Esophagus squamous epithelium (tissue), 5 donors: ENCODE data around the gene PRKAG1. TPM values are rescaled to one million over a fixed set of nuclear protein-coding genes. Genes with fewer than 3 reads are reported as not detected.

Experiments
- DNase-seq: peaks from one replicate; lab custom pipeline; 2025; lab: John Stamatoyannopoulos, UW
- H3K27ac ChIP-seq, 4 donors: fragments of 200-600 bp; sonication (generic); one replicate each; pipeline ENCODE4 v1.5.1; 2016 to 2019; ENCODE audit warnings: mild to moderate bottlenecking in 1 of 4
- H3K27me3 ChIP-seq, 4 donors: fragments of 200-600 bp; sonication (generic); 1 replicate in 3 of 4; 2 replicates in 1 of 4; pipeline versions ENCODE4 v1.5.1 to v1.6.0; 2017 to 2021; ENCODE audit warnings: antibody characterized with exemption in 1 of 4
- H3K36me3 ChIP-seq, 3 donors: fragments of 200-600 bp; sonication (generic); one replicate each; pipeline ENCODE4 v1.5.1; 2016 to 2019
- H3K4me1 ChIP-seq, 3 donors: fragments of 200-600 bp; sonication (generic); one replicate each; pipeline ENCODE4 v1.5.1; 2017 to 2019
- H3K4me3 ChIP-seq, 4 donors: fragments of 200-600 bp; sonication (generic); 1 replicate in 3 of 4; 2 replicates in 1 of 4; pipeline ENCODE4 v1.5.1; 2016 to 2019; ENCODE audit warnings: mild to moderate bottlenecking in 2 of 4, moderate library complexity in 1 of 4
- H3K9me3 ChIP-seq, 3 donors: fragments of 200-600 bp; sonication (generic); one replicate each; pipeline ENCODE4 v1.5.1; 2016 to 2019
- CTCF ChIP-seq, 6 experiments: fragments of 450-650 bp in 4 of 6; fragments of 200-600 bp in 2 of 6; sonication (generic) in 2 of 6; IDR thresholded peaks; one replicate each; pipeline ENCODE4 v1.5.1; 2016 to 2019; ENCODE audit warnings: antibody characterized with exemption in 6 of 6, mild to moderate bottlenecking in 4 of 6, moderate library complexity in 4 of 6
- POLR2A ChIP-seq, 4 donors: fragments of 450-650 bp; IDR thresholded peaks; one replicate each; pipeline ENCODE4 v1.6.1; 2017; ENCODE audit warnings: antibody characterized with exemption in 4 of 4, mild to moderate bottlenecking in 4 of 4, moderate library complexity in 3 of 4
- WGBS, 2 donors: methylation state at CpG; one replicate each; pipeline ENCODE4 v1.1.5; 2018; 5-methylcytosine and 5-hydroxymethylcytosine counted together
- intact Hi-C: fragments of 100-400 bp; cut with DNase I; formaldehyde crosslinking; loops from one replicate; pipeline ENCODE4 v1.15.0; 2022
- total RNA-seq, 4 donors: library from RNA; depleted of rRNA; stranded (reverse); fragments of >200 nt; gene quantifications; one replicate each; pipeline ENCODE4 v1.1.0, GENCODE V29; 2016
- donor health status: DM: yes; HTN: yes; CAD: no.

The PRKAG1 gene
- total RNA-seq, 4 donors from 2014 or later, result 31.9 to 58.6 (median 47.8) TPM

- TF ChIP-seq CTCF (IDR thresholded peaks at IDR 0.05), result no peak
- no peak for TF ChIP-seq POLR2A (IDR thresholded peaks at IDR 0.05)
- Histone ChIP-seq H3K9me3 (no peaks in the 10 kb centered on the region), H3K36me3 (no peaks in the 10 kb centered on the region), H3K27ac (no peak overlapping the region), H3K4me3 (peak overlapping the region; percentile 18 to 63 (median 40)), H3K27me3 (peaks cover 24 to 100% (median 34%) of the 10 kb centered on the region in 4 donors), H3K4me1 (peaks cover 39 to 47% (median 40%) of the 10 kb centered on the region in 3 donors)
- intact Hi-C loops, result loop anchor here (10.0 kb wide), 1 partner anchor 55 kb away; the partner anchor contains the start of gene FKBP11
- WGBS, 2 donors, result 0 to 3% methylated on average over 11 to 23 of the region's 55 CpGs
- DNase-seq, result no peak
Observed at GRCh38 chr12:48979602-48980388, 38.8 kb downstream of the PRKAG1 start.

GRCh38 chr12:48978741-48979601 is 39.6 kb downstream of the PRKAG1 start:
- Histone ChIP-seq H3K27me3 (peaks cover 24 to 100% (median 35%) of the 10 kb centered on the region in 4 donors), H3K9me3 (no peaks in the 10 kb centered on the region), H3K4me3 (peak overlapping the region; percentile 18 to 63 (median 40)), H3K4me1 (peaks cover 39 to 48% (median 40%) of the 10 kb centered on the region in 3 donors), H3K36me3 (no peaks in the 10 kb centered on the region), H3K27ac (no peak overlapping the region)
- intact Hi-C loops, result no loop called here
- no peak for DNase-seq
- TF ChIP-seq POLR2A (IDR thresholded peaks at IDR 0.05), result no peak
- 2 to 3% methylated on average over 7 to 24 of the region's 45 CpGs for WGBS, 2 donors

- peaks cover 24 to 100% (median 38%) of the 10 kb centered on the region in 4 donors for H3K27me3 ChIP-seq
- no peaks in the 10 kb centered on the region for H3K9me3 ChIP-seq
- WGBS, 2 donors, result 0% methylated on average over 7 of the region's 45 CpGs; no CpG with 5 or more reads in 1 of the 2 donors
- TF ChIP-seq CTCF (IDR thresholded peaks at IDR 0.05) (peak in 1 of 6 experiments; percentile 5), POLR2A (IDR thresholded peaks at IDR 0.05) (no peak)
- H3K27ac ChIP-seq, result no peak within 1 kb of the TSS
- peaks cover 39 to 54% (median 40%) of the 10 kb centered on the region in 3 donors for H3K4me1 ChIP-seq
- no peak for DNase-seq
- peak within 1 kb of the TSS; percentile 18 to 63 (median 40) for H3K4me3 ChIP-seq
- intact Hi-C loops, result no loop called here
- no peaks in the 10 kb centered on the region for H3K36me3 ChIP-seq
Observed at GRCh38 chr12:48978291-48978740, 40.3 kb downstream of the PRKAG1 start, which contains the start of gene WNT1. Gene WNT1, plus strand, starts transcription at chr12:48978322. Its CDS starts 329 bp downstream, at chr12:48978651.

GRCh38 chr12:48977290-48978281 is 41.0 kb downstream of the PRKAG1 start:
- intact Hi-C loops, result no loop called here
- no peaks in the 10 kb centered on the region for H3K9me3 ChIP-seq
- H3K4me3 ChIP-seq, result peak overlapping the region in 2 of 4 donors; percentile 43 to 63
- H3K36me3 ChIP-seq, result no peaks in the 10 kb centered on the region
- H3K27me3 ChIP-seq, result peaks cover 24 to 100% (median 43%) of the 10 kb centered on the region in 4 donors
- no peak for DNase-seq
- WGBS, 2 donors, result 25 to 32% methylated on average over 14 to 16 of the region's 50 CpGs
- H3K4me1 ChIP-seq, result peaks cover 39 to 59% (median 40%) of the 10 kb centered on the region in 3 donors
- no peak overlapping the region for H3K27ac ChIP-seq
- TF ChIP-seq POLR2A (IDR thresholded peaks at IDR 0.05) (no peak), CTCF (IDR thresholded peaks at IDR 0.05) (peak; percentile 72 to 86 (median 79))
